Stimulated activated CD4-positive, alpha-beta T cell treated with anti-CD3 and anti-CD28 coated beads, Interleukin-12 subunit alpha, Interleukin-12 subunit beta, amount 100 ng/mL, for 48 hours (primary cell): ENCODE data around the gene KCTD20.

Source experiments
- DNase-seq, 3 donors: peaks; one replicate each; pipeline ENCODE4 v3.0.0-alpha.2; 2020; ENCODE audit warnings: low read depth in 2 of 3, low spot score in 1 of 3

KCTD20 gene

DNA sequence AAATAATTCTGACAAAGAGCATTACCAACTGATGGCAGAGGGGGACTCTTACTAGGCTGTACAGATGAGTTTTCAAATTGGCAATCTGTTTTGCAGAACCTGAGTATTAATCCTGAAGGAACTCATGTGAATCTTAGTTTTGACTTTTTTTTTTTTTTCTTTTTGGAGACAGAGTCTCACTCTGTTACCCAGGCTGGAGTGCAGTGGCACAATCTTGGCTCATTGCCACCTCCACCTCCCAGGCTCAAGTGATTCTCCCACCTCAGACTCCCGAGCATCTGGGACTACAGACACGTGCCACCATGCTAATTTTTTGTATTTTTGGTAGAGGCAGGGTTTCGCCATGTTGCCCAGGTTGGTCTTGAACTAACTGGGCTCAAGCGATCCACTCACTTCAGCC is 49.3 kb downstream of the KCTD20 start:
- DNase-seq, result no peak

DNA sequence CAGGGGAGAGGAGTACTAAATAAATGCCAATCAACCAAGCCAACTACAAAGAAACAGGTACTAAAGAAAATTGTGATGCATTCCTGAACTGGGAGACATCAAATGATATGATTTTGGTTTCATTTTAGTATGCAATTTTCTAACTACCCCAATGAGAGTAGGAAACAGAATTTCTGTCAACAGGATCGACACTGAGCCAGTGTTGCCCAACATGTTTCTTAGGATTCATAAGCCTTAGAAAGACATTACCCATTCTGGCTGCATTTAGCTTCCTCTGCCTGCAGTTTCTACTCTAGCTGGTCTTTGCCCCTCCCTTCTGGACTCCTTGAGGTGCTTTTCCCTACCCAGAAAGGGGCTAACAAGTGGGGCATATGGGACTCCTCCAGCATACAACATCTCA is 49.8 kb downstream of the KCTD20 start:
- no peak for DNase-seq

DNA sequence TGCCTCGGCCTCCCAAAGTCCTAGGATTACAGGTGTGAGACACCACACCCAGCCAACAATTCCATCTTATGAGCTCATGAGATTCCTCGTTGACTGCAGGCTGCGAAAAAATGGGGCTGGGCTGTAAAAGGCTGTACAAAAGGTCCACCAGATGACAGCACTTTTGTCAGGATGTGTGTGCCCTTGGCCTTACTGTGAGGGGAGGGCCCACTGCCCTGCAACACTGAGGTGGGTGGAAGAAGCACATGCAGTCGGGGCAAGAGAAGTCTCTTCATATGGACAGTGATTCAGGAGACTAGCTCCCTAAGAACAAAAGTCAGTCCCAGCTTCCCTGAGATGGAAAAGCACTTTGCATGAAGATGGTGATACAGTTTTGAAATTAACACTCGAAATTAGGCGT is 50.5 kb downstream of the KCTD20 start:
- no peak for DNase-seq

DNA sequence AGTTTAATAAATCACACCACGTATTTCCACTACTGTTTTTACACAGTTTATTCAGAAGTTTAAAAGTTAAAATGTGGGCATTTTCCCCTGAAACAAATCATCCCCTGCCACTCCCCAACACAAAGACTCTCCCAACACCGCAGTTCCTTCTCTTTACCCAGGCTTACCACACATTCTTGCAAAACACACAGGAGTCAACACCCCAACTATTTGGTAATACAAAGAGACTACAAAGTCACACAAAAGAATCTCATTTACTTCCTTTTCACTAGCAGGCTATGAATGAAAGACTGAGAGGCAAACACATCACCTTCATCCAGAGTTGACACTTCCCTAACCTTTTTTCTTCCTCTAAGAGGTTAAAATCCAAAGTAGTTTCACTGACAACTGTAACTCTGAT is 51.1 kb downstream of the KCTD20 start:
- no peak for DNase-seq

DNA sequence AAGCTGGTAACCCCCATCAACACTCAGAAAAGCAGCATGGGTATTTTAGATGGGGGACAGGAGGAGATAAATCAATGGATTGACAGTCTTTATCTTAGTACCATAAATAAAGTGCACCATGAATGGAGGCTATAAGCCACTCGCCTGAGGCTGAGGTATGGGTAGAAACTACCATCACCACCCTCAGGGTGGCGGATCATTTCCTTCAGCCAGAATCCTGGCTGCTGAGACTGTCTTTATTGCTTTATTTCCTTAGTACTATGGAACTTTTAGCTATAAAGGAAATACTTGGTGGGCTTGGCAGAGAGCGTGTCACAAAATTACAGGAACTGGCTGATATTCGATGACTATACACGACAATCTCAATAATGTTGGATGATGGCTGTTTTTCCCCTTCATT is 52.3 kb downstream of the KCTD20 start:
- no peak for DNase-seq

DNA sequence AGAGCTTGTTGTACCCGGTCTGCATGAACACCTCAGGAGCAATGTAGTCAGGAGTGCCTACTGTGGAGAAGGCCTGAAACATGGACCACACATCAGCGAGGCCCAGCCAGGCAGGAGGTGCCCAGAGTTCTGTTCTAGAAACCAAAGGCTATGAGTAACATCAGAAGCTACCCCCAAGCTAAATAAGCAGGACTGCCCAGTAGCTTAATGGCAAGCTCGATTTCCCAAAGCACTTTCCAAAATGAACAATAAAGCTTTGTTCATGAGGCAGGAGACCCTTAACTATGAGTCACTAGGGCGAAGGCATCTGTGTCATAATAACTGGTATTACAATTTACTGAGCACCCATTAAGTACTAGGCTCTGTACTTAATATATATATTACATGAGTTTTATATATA is 57.1 kb downstream of the KCTD20 start:
- DNase-seq, result no peak

DNA sequence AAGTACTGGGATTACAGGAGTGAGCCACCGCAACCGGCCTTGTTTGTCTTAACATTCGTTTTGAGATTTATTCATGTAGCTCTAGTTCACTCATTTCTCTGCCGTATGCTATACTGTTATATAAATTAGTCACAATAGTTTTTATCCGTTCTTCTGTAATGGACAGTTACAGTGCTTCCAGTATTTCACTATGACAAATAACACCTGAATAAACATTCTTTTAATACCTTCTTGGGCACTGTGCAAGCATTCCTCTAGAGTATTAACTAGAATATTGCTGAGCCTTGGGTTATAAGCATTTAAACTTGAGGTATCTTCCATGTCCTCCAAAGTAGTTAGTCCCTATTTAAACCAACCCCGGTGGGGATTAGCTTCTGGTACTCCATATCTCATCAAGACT is 58.9 kb downstream of the KCTD20 start:
- DNase-seq, result no peak

DNA sequence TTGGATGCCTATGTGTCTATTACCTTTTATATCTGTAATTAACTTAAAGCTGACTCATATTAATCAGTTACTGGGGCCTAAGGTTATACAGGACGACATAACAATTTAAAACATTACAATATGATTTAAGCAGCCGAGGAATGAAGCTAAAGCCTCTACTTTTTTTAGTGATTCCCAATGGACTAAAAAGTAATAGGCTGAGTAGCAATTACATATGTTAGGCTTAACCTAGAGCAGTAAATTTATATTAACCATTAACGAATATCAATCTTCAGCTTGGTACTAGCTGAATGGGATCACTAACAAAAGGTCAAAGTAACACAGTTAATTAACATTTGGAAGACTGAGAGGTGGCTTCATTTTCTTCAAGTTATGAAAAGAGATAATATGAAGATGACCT is 61.4 kb downstream of the KCTD20 start:
- DNase-seq, result no peak

DNA sequence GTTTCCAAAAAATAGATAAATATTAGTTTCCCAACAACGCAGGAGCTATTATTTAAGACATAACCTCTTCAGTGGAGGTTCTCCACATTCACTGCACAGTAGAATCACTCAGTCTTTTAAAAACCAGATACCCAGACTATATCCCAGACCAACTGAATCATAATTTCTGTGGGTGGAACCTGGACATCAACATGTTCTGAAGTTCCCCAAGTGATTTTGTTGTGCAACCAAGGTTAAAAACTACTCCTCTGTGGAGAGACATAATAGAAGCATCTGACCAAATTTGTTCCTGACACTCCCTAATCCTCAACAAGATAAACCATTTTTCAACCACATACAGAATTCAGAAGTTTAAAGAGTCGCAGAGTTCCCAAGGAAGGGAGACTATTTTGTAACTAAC is 62.2 kb downstream of the KCTD20 start:
- no peak for DNase-seq

DNA sequence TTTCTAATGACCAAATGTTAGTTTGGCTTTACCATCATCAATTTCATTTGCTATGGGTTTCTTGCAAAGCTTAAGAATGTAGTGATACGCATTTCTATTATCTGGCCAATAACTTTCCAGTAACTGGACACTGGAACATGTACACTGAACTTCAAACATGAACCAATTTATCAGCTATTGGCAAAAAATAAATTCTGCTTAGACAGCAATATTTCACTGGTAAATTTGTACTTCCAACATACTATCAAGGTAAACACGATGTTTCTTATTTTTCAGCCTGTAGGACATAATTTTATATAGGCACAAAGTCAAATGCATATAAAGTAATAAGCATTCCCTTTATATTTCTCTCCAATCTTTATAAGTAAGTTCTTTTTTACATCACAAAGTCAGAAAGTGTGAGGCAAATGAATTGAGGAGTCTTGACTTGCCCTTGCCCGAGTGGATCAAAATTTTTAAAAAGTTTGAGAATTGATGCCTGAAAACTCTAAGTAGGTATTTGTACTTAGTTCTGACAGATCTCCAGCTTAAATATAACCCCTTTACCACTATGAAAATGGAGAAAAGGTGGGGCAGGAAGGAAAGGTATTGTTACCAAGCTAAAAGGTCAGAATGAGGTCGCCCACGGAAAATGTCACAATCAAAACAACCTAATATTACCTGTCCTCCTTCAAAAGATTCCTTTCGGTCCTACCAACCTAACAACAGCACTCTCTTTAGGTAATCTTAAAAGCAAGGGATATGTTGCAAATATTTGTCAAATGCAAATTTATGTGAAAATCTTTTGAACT is 63.1 kb downstream of the KCTD20 start:
- no peak for DNase-seq

DNA sequence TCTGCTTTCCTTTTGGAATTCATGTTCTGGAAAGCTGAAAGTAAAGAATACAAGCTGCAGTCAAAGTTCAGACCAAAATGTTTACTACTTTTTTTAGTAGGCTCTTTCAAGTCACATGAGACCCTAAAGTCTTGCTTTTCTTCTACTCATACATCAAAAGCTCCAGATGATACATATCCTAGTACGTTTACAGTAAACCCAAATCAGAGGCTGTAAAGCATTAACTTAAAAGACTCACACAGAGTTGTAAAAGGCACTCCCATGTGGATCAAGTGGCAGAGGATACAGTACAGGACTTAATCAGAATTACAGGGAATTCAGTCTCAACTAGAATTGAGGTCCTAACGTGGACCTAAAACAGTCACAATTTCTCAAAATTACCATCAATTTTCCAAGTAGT is 63.8 kb downstream of the KCTD20 start:
- DNase-seq, result no peak

DNA sequence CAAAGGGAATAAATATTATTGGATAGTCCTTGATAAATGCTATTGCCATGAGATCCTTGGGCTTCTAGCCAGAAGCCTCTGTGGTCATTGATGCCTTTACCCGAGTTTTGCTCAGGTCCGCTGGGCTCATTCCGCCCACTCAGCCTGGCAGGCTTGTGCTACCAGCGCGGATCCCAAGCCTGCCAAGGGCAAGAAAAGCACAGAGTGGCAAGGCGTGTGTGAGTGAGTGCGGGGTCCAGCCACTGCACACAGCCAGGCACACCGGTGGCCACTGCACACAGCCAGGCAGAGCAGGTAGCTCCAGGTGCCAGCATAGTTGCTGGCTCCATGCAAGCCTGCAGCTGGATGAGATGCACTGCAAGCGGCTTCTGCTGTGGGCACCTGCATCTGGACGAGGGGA is 65.7 kb downstream of the KCTD20 start:
- no peak for DNase-seq

DNA sequence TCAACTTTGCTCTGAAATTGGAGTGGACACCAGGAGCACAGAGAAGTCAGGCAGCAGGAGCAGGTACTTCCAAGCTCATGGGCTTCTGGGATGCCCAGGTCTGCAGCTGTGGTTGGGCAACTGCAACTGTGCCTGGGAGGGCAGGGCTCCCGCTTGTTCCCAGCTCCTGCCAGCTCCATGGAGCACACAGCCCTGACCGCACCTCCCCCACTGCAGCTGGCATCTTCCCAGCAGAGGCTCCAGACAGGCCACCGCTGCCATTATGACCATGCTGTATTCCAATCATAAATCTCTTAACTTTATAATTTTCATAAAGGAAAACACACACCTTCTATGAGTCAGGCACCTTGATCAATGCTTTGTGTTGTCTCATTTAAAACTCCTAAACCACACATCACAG is 67.6 kb downstream of the KCTD20 start:
- no peak for DNase-seq

DNA sequence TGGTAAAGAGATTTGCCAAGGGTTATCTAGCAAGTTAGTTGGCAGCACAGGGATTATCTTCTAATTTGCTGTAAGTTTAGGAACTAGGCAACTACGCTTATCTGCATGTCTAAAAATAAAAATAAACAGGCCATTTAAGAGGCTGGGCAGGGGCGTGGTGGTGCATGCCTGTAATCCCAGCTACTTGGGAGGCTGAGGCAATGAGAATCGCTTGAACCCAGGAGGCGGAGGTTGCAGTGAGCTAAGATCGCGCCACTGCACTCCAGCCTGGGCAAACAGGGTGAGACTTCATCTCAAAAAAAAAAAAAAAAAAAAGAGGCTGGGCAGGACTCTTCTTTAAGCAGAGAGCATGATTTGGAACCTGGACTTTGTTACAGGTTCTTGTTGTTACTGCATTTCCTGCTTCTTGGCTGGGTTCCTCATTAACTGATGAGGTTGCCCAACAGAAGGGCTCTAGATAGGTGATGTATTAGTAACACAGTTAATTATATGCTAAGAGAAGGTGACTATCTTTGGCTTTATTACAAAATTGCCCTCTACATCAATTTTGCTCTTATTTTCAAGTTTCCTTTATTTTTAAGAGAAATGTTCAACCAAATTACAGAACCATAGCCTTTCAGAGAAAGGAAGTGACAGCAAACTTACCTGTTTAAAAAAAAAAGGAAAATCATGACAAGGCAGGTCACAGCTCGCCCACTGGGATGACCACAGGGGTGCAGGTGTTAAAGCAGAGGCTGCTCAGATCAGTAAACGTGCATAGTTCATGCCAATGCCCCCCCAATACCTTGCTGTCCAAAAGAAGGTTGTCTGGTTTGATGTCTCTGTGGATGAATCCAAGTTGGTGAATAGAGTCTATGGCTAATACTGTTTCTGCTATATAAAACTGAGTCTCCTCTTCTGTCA is 72.0 kb downstream of the KCTD20 start:
- DNase-seq, result no peak

DNA sequence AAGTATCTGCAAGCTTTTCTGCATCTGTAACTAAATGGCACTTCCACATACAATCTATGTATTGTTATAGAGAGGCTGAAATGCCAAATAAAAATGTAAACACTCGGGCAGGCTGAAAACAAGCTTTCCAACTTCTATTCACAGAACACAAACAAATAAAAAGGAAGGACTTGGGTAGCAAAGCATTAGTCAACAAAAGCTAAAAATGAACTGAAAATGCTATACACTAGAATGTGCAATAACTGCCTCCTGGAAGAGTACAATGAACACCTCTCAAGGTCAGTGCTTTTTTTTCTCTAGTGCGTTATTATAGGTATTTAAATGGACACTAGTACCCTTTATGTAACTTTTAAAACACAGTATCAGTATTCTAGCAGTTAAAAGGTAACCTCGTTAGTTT is 73.0 kb downstream of the KCTD20 start:
- DNase-seq, result no peak

DNA sequence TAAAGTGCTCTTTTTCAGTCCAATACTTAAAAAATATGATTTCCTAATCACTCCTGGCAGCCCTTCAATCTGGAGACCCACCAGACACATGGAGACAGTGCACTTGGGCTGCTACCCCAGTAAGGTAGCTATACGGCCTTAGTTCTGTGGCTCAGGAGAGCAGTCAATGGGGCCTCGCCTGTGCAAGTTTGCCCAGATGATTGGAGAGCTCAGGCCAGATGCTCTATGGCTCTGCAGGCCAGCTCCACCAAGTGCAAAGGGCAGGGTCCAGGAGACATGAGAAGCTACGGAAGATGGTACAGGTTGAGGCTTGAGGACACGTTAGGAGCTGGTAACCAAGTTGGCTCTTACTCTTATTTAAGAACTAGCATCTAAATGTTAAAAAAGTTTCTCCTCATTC is 73.8 kb downstream of the KCTD20 start:
- no peak for DNase-seq

DNA sequence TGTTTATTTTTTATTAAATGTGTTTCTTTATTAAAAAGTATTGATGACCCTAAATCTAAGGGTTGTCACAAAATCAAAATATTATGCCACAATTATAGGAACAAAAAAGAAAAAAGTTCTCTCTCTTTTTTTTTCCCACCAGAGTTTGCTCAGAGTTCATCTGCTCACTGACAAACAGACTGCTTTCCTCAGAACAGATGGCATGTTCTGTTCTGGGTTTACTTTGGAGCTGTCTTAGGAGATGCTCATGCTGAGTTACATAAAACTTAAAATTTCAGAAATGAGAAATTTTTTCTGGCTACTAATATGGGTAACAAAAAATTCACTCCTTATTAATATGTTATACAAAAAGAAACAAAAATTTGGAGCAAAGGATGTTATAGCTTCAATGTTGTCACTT is 74.2 kb downstream of the KCTD20 start:
- DNase-seq, result no peak

DNA sequence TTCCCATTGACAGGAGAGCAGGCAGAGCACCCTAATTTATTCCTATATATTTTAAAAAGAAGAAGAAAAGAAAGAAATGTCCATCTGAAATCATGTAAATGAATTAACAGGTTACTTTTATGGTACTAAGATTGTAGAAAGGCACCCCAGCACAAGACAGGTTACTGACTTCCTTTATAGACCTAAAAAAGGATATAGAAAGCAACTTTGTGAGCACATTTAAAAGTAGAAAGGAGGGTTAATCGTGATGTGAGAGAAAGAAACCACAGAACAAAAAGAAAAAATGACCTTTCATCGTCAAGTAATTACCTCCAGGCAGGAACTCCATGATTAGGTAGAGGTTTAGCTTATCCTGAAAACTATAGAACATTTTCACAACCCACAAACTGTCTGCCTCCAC is 74.6 kb downstream of the KCTD20 start:
- no peak for DNase-seq

DNA sequence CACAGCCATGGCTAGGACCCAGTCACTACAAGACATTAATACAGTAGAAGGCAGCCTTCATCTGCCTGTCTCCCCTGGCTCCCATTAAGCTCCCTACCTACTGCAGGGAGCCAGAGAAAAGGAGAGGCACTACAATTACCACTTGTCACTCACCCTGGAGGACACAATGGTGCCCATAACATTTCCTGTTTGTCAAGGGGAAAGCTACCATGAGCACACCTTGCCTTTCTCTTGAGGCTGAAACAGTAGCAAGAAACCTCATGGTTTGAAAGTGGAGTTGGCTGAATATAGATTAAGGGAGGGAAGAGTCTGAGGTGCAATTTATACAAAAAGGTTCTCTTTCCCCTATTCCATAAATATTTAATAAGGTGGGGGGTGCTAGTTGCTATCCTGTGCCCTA is 76.6 kb downstream of the KCTD20 start:
- no peak for DNase-seq

DNA sequence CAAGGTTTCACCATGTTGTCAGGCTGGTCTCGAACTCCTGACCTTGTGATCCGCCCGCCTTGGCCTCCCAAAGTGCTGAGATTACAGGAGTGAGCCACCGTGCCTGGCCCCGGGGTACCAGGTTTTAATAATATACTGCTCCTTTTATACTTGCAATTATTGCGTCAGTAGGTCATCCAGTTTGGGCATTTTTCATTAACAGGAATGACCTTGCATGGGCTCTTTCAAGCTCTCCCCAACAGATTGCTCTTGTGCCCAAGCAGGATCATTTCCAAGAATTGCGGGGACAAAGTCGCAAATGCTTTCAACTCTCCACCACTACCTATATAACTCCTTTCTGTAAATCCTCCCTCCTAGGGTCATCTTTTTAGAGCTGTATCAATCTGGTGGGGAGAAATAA is 80.7 kb downstream of the KCTD20 start:
- DNase-seq, result no peak

DNA sequence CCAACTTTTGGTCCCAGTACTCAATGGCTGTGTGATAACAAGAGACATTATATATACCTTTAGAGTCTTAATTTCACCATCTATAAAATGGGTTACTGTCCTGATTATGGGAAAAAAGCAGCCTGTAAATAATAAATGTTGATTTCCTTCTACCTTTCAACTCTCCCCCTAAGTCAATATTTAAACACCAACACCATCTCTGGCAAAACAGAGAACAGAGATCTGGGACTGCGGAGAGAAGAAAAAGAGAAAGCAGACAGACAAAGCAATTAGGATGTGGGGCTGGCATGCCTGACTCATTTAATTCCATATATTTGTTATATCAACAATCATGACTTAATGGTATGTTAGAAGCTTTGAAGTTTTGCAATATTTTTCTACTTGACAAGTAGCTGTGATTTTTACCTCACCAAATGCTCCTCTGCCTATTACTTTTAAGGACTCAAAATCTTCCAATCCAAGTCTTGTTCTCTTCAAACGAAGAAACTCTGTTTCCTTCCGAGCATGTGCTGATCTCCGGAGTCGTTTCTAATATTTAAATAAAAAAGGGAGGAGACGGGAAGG is 81.2 kb downstream of the KCTD20 start:
- no peak for DNase-seq

DNA sequence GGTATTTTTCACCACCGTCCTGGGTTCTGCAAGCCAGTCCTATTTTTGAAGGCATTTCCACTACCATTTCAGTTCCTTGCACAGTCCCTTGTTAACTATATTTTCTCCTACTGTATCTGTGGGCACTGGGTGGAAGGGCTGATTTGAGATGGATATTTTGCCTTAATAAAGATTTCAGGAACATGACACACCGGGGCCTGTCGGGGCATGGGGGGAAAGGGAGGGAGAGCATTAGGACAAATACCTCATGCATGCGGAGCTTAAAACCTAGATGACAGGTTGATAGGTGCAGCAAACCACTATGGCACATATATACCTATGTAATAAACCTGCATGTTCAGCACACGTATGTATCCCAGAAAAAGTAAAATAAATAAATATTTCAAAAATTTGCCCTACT is 82.1 kb downstream of the KCTD20 start:
- DNase-seq, result no peak
